Measurements from ENCODE around the gene SLC25A18. TPM values are rescaled to one million over a fixed set of nuclear protein-coding genes. Genes with fewer than 3 reads are reported as not detected.

SLC25A18 gene
- total RNA-seq (2014; rRNA removed; shearing (Covaris generic)) = not detected in 2 replicates
- not detected in 2 replicates for total RNA-seq (2022)
- not detected for Bru-seq, nascent RNA
- not detected for BruChase-seq, experiment 1, labeled RNA remaining after a 6-hour chase
- BruChase-seq, experiment 2, labeled RNA remaining after a 2-hour chase = percentile 5 among the genes with signal in this experiment
- long read RNA-seq = 0 reads

DNA sequence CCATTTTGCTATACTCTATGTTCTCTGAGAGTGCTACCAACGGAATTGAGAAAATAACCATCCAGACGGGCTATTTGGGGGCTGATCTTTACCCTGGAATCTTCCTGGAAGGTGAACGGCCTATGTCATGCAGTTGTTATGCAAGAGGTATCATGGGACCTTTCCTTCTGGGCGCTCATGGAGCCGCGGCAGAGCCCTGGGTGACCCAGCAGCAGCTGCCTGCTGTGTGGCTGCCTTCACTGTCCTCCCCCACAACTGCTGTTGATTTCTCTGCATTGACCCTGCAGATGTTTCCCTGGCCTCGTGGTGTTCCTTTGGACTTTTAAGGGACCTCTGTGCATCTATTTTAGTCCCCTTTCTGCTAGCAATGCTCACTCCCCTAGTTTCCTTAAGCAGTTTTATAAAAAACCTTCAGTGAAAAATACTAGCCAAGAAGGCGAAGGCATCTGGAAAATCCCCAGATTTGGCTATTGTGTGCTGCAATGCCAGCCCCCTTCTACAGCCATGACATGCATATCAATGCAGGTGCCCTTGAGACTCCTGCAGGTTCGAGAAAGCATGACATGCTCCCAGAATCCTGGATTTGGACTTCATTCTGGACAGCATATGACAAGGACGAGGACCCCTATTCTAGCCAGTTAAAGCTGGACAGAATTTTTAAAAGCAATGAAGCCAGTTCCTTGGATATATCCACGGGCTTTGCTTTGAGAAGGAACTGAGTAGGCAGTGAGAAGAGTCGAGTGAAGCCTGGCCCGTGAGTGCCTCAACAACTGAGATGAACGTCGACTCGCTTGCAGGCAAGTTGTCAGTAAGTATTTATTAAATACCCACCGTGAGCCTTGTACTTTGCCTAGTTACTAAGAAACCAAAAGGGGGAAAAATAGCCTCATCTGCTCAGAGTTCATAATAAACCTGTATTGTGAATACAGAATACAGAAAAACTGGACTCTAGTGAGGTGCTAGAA, at the start of gene SLC25A18:
SLC25A18 (plus strand) TSS at position 593 of the 965 bp plus-strand sequence. CDS start 16,447 bp downstream, outside the sequence.
- no peak for DNase-seq (ENCODE audit: low spot score)
- H3K27ac ChIP-seq (ENCODE audit: low read depth, low read length, poor library complexity, severe bottlenecking) = no peak within 1 kb of the TSS
- no peaks in the 10 kb centered on the region for H4K20me1 ChIP-seq (ENCODE audit: insufficient read depth, low read length)
- H3K4me1 ChIP-seq (ENCODE audit: insufficient read depth, low read length, poor library complexity, severe bottlenecking) = peaks cover 30% of the 10 kb centered on the region
- intact Hi-C loops (cut with micrococcal nuclease; ENCODE audit: unreplicated experiment) = no loop called here
- TF ChIP-seq CTCF (conservative IDR thresholded peaks at IDR 0.05; ENCODE audit: low read length) = 0 out of 2 replicates have a peak, but pooled peaks have one; percentile 21
- no peak for TF ChIP-seq EZH2phosphoT487 (IDR thresholded peaks at IDR 0.05; ENCODE audit: borderline replicate concordance, low read depth, low read length)
- H3K36me3 ChIP-seq (ENCODE audit: insufficient read depth, low read length) = no peaks in the 10 kb centered on the region
- H3K9me2 ChIP-seq (ENCODE audit: insufficient read depth, low read length) = no peaks in the 10 kb centered on the region
- H3K79me2 ChIP-seq (ENCODE audit: insufficient read depth, low read depth, low read length) = no peaks in the 10 kb centered on the region
- H2AFZ ChIP-seq (ENCODE audit: low read length) = peak within 1 kb of the TSS; percentile 66
- ChIA-PET CTCF (ENCODE audit: unreplicated experiment) (no interaction called here), POLR2A (interaction anchor here (0.5 kb wide), 2 partner anchors 26 to 494 kb away, joined by 3 read pairs; no protein-coding TSS in a partner anchor)
- H3K4me3 ChIP-seq (ENCODE audit: low read depth, low read length, poor library complexity, severe bottlenecking) = no peak within 1 kb of the TSS
- H3K4me2 ChIP-seq (ENCODE audit: low read length) = no peak within 1 kb of the TSS
- H3K9me3 ChIP-seq (ENCODE audit: low read length) = no peaks in the 10 kb centered on the region
- no TSS peak for BruUV-seq (replicated peaks)

DNA sequence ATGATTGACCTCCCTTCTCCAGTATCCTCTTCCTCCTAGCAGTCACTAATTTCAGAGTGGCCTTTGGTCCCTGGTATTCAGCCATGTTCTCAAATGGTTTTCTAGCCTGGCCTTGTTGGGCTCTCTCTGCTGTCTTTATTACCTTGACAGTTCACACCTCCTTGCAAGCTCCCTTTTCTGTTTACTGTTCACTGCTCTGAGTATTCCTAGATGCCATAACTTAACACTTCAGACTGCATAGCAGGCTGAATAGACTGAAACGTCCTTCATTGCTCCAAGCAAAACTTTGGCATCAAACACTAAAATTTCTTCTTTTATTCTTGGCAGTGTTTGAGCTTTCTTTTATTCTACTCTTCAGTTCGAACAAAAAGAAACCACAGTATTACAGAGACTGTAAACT, 49.7 kb upstream of the SLC25A18 start:
- H3K79me2 ChIP-seq (ENCODE audit: insufficient read depth, low read depth, low read length) = no peaks in the 10 kb centered on the region
- intact Hi-C loops (cut with micrococcal nuclease; ENCODE audit: unreplicated experiment) = no loop called here
- no peaks in the 10 kb centered on the region for H3K4me1 ChIP-seq (ENCODE audit: insufficient read depth, low read length, poor library complexity, severe bottlenecking)
- no peak overlapping the region for H3K4me2 ChIP-seq (ENCODE audit: low read length)
- H3K9me2 ChIP-seq (ENCODE audit: insufficient read depth, low read length) = no peaks in the 10 kb centered on the region
- no peak overlapping the region for H3K4me3 ChIP-seq (ENCODE audit: low read depth, low read length, poor library complexity, severe bottlenecking)
- no peak for DNase-seq (ENCODE audit: low spot score)
- no peak overlapping the region for H3K27ac ChIP-seq (ENCODE audit: low read depth, low read length, poor library complexity, severe bottlenecking)
- no peaks in the 10 kb centered on the region for H3K9me3 ChIP-seq (ENCODE audit: low read length)
- H3K36me3 ChIP-seq (ENCODE audit: insufficient read depth, low read length) = no peaks in the 10 kb centered on the region
- ChIA-PET POLR2A (no interaction called here), CTCF (ENCODE audit: unreplicated experiment) (no interaction called here)
- no peak for TF ChIP-seq CTCF (conservative IDR thresholded peaks at IDR 0.05; ENCODE audit: low read length)
- TF ChIP-seq EZH2phosphoT487 (IDR thresholded peaks at IDR 0.05; ENCODE audit: borderline replicate concordance, low read depth, low read length) = no peak
- H2AFZ ChIP-seq (ENCODE audit: low read length) = no peak overlapping the region
- no TSS peak for BruUV-seq (replicated peaks)
- no peaks in the 10 kb centered on the region for H4K20me1 ChIP-seq (ENCODE audit: insufficient read depth, low read length)

All from OCI-LY7 (cell line).